PC-9 (cell line): ENCODE measurements around the gene ARHGEF6. TPM values are rescaled to one million over a fixed set of nuclear protein-coding genes. Genes with fewer than 3 reads are reported as not detected.

Experiments
- BruUV-seq: library from RNA; stranded (reverse); fragments of 400-500 nt; replicated peaks from 2 replicates; lab custom pipeline; 2021; lab: Mats Ljungman, UMichigan
- CTCF ChIA-PET: fragments of 300-600 bp; sonication (Branson Sonifier 250); formaldehyde crosslinking; loops from one replicate; lab custom pipeline; 2022; ENCODE audit warnings: antibody characterized with exemption; lab: Charles Lee
- POLR2A ChIA-PET: fragments of 300-600 bp; sonication (Branson Sonifier 250); formaldehyde crosslinking; loops from one replicate; lab custom pipeline; 2022; ENCODE audit warnings: antibody characterized with exemption; ENCODE audit not compliant: unreplicated experiment; lab: Charles Lee
- DNase-seq, 2 experiments: peaks; one replicate each; pipeline versions ENCODE4 v3.0.0 to v3.0.0-alpha.2; 2015 to 2022; ENCODE audit warnings: mixed read lengths in 1 of 2
- H2AFZ ChIP-seq: fragments of 200-600 bp; sonication (generic); 2 replicates; pipeline ENCODE4 v1.8.1; 2017; ENCODE audit warnings: antibody characterized with exemption
- H3F3A ChIP-seq: fragments of 200-600 bp; sonication (generic); 2 replicates; pipeline ENCODE4 v1.8.1; 2017; ENCODE audit warnings: antibody characterized with exemption, mild to moderate bottlenecking, low read depth; ENCODE audit not compliant: insufficient read depth
- H3K27ac ChIP-seq: fragments of 200-600 bp; sonication (generic); 2 replicates; pipeline ENCODE4 v1.6.1; 2016; ENCODE audit warnings: mixed run types
- H3K27me3 ChIP-seq: fragments of 200-600 bp; sonication (generic); 2 replicates; pipeline ENCODE4 v1.6.1; 2016; ENCODE audit warnings: low read depth, mixed run types; ENCODE audit not compliant: insufficient read depth
- H3K36me3 ChIP-seq: fragments of 200-600 bp; sonication (generic); 2 replicates; pipeline ENCODE4 v1.6.1; 2016; ENCODE audit warnings: low read depth, mixed run types
- H3K4me1 ChIP-seq: fragments of 200-600 bp; sonication (generic); replicated peaks from 2 replicates; pipeline ENCODE4 v1.6.1; 2016; ENCODE audit warnings: mixed run types; ENCODE audit not compliant: insufficient read depth
- H3K4me2 ChIP-seq: fragments of 200-600 bp; sonication (generic); 2 replicates; pipeline ENCODE4 v1.6.1; 2017; ENCODE audit warnings: mixed run types
- H3K4me3 ChIP-seq: fragments of 200-600 bp; sonication (generic); 2 replicates; pipeline ENCODE4 v1.6.1; 2016; ENCODE audit warnings: mixed run types
- H3K79me2 ChIP-seq: fragments of 200-600 bp; sonication (generic); 2 replicates; pipeline ENCODE4 v1.6.1; 2017; ENCODE audit warnings: low read depth, mixed run types
- H3K9me2 ChIP-seq: fragments of 200-600 bp; sonication (generic); 2 replicates; pipeline ENCODE4 v1.8.1; 2017; ENCODE audit warnings: mild to moderate bottlenecking; ENCODE audit not compliant: insufficient read depth
- H3K9me3 ChIP-seq: fragments of 200-600 bp; sonication (generic); 2 replicates; pipeline ENCODE4 v1.8.1; 2016; ENCODE audit warnings: low read depth; ENCODE audit not compliant: insufficient read depth
- H4K20me1 ChIP-seq: fragments of 200-600 bp; sonication (generic); 2 replicates; pipeline ENCODE4 v1.8.1; 2017; ENCODE audit not compliant: insufficient read depth
- CTCF ChIP-seq: fragments of 200-600 bp; sonication (generic); conservative IDR thresholded peaks from 2 replicates; pipeline ENCODE4 v1.6.1; 2017; ENCODE audit warnings: mixed run types, antibody characterized with exemption, mild to moderate bottlenecking, moderate library complexity
- EZH2 ChIP-seq: fragments of 200-600 bp; sonication (generic); IDR thresholded peaks from 2 replicates; pipeline ENCODE4 v1.8.0; 2017; ENCODE audit warnings: antibody characterized with exemption, low read depth
- intact Hi-C: fragments of 100-400 bp; cut with micrococcal nuclease; formaldehyde crosslinking; loops from one replicate; pipeline ENCODE4 v1.10.0; 2022; ENCODE audit not compliant: unreplicated experiment
- total RNA-seq: library from RNA; stranded (reverse); gene quantifications from 2 replicates; pipeline ENCODE4 v1.2.3, GENCODE V29; 2021

ARHGEF6 gene
- total RNA-seq, 1 experiment from 2014 or later = 0.09 TPM

DNA sequence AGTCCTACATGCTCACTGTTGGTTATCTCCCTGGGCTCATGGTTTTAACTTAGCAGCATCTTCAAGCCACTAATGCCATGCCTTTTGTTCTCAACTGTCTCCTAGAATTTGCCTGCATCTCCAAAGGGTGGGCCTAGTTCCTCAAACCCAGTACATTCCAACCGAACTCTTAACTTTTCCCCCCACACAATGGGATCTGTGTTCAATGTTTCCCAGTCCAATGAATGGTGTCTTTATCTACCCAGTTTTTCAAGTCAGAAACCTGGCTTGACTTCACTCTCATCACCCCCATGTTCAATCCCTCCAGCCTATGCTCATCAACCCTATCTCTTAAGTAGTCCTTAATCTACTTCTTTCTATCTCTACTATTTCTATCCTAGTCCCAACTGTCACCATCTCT, 119.8 kb downstream of the ARHGEF6 start:
- Histone ChIP-seq H4K20me1 (no peaks in the 10 kb centered on the region), H3K4me3 (no peak overlapping the region), H3F3A (no peaks in the 10 kb centered on the region), H2AFZ (no peak overlapping the region), H3K27me3 (peaks cover 21% of the 10 kb centered on the region), H3K79me2 (no peaks in the 10 kb centered on the region), H3K36me3 (no peaks in the 10 kb centered on the region), H3K4me2 (no peak overlapping the region), H3K27ac (no peak overlapping the region), H3K9me3 (peaks cover 4% of the 10 kb centered on the region; the same call in 1 of the 2 replicates), H3K4me1 (no peaks in the 10 kb centered on the region), H3K9me2 (no peaks in the 10 kb centered on the region)
- BruUV-seq = no TSS peak
- POLR2A ChIA-PET = no interaction called here
- DNase-seq = no peak
- intact Hi-C loops = no loop called here
- CTCF ChIA-PET = no interaction called here
- TF ChIP-seq CTCF (no peak), EZH2 (no peak)

DNA sequence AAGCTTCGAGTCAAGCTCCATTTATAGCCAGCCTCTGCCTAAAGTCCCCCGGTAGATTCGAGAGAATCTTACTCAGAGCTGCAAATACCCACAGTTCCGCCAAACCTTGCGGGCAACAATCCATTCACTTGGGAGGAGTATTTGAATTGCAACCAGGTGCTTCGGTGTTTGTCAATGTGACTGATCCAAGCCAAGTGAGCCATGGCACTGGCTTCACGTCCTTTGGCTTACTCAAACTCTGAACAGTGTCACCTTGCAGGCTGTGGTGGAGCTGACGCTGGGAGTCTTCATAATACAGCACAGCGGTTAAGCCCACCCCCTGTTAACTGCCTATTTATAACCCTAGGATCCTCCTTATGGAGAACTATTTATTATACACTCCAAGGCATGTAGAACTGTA, 121.6 kb downstream of the ARHGEF6 start:
- no peaks in the 10 kb centered on the region for H3K36me3 ChIP-seq
- peaks cover 38% of the 10 kb centered on the region for H3K27me3 ChIP-seq
- no peak overlapping the region for H3K27ac ChIP-seq
- no peaks in the 10 kb centered on the region for H3F3A ChIP-seq
- no peak overlapping the region for H3K4me3 ChIP-seq
- CTCF ChIA-PET = no interaction called here
- TF ChIP-seq CTCF = no peak
- TF ChIP-seq EZH2 = no peak
- POLR2A ChIA-PET = no interaction called here
- H3K79me2 ChIP-seq = no peaks in the 10 kb centered on the region
- no peaks in the 10 kb centered on the region for H3K4me1 ChIP-seq
- no peak overlapping the region for H3K4me2 ChIP-seq
- no peaks in the 10 kb centered on the region for H4K20me1 ChIP-seq
- H3K9me2 ChIP-seq = no peaks in the 10 kb centered on the region
- BruUV-seq = no TSS peak
- no peak overlapping the region for H2AFZ ChIP-seq
- no peak for DNase-seq
- intact Hi-C loops = no loop called here
- no peaks in the 10 kb centered on the region; the same call in 1 of the 2 replicates for H3K9me3 ChIP-seq

DNA sequence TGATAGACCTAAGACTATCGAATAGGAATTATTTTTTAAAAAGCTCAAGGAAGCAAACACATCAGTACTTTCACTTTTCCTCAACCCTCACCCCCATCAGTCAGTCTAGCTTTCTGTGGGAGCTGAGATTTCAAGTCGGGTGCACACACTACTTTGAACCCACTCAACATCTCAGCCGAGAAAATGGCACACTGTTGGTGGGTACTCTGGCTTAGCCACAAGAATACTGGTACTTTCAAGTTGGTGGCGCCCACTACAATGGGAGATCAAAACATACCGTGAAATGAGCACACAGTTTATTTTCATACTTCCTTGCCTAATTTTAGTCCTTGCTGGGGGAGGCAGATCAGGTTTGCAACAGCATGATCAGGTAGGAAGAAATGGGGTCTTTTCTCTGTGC, 122.6 kb downstream of the ARHGEF6 start:
- Histone ChIP-seq H3K4me3 (no peak overlapping the region), H3K36me3 (no peaks in the 10 kb centered on the region), H4K20me1 (no peaks in the 10 kb centered on the region), H3K9me3 (no peaks in the 10 kb centered on the region; the same call in 1 of the 2 replicates), H3K79me2 (no peaks in the 10 kb centered on the region), H3K9me2 (no peaks in the 10 kb centered on the region), H2AFZ (no peak overlapping the region), H3K27me3 (peaks cover 41% of the 10 kb centered on the region), H3F3A (no peaks in the 10 kb centered on the region), H3K4me1 (no peaks in the 10 kb centered on the region), H3K4me2 (no peak overlapping the region), H3K27ac (no peak overlapping the region)
- intact Hi-C loops = no loop called here
- CTCF ChIA-PET = no interaction called here
- TF ChIP-seq EZH2 (no peak), CTCF (no peak)
- no TSS peak for BruUV-seq
- DNase-seq = no peak
- POLR2A ChIA-PET = no interaction called here
